GM12878 (cell line): ENCODE data around the gene ZNF827. TPM values are rescaled to one million over a fixed set of nuclear protein-coding genes. Genes with fewer than 3 reads are reported as not detected.

Experiments used
- ATAC-seq: fragments of 200-7000 bp; cut with Tn5 transposase; 3 replicates; pipeline ENCODE4 v1.9.1; 2020; ENCODE audit warnings: mild to moderate bottlenecking, moderate library complexity
- BruUV-seq: library from RNA; stranded (reverse); fragments of 400-500 nt; replicated peaks from 2 replicates; lab custom pipeline; 2021; lab: Mats Ljungman, UMichigan
- CTCF ChIA-PET: fragments of 300-600 bp; sonication (Branson Sonifier 250); formaldehyde crosslinking; extraction: SDS; loops from one replicate; lab custom pipeline; 2021; ENCODE audit warnings: inconsistent platforms; lab: Yijun Ruan, JAX
- POLR2A ChIA-PET: fragments of 350-600 bp; formaldehyde crosslinking; extraction: SDS; loops from one replicate; lab custom pipeline; 2021; ENCODE audit warnings: inconsistent platforms; lab: Charles Lee
- RAD21 ChIA-PET: fragments of 300-600 bp; sonication (Branson Sonifier 250); formaldehyde crosslinking; loops from one replicate; lab custom pipeline; 2023; ENCODE audit warnings: antibody characterized with exemption; ENCODE audit not compliant: unreplicated experiment; lab: Charles Lee
- SMC1A ChIA-PET: fragments of 300-600 bp; sonication (Branson Sonifier 250); formaldehyde crosslinking; loops from one replicate; lab custom pipeline; 2023; ENCODE audit not compliant: unreplicated experiment, uncharacterized antibody; lab: Charles Lee
- DNase-seq: peaks from one replicate; pipeline ENCODE4 v3.0.0-alpha.2; 2011; ENCODE audit warnings: low read depth, low spot score
- FAIRE-seq: peaks from 3 replicates; lab custom pipeline; 2011; peaks lifted over from hg19 to GRCh38; lab: Jason Lieb, UNC
- H2AFZ ChIP-seq: 2 replicates; pipeline ENCODE4 v1.6.0; 2011; ENCODE audit warnings: low read depth, low read length, control low read depth; ENCODE audit not compliant: control insufficient read depth
- H3K27ac ChIP-seq: 2 replicates; pipeline ENCODE4 v1.5.1; 2011; ENCODE audit warnings: control low read depth; ENCODE audit not compliant: control insufficient read depth, insufficient read depth
- H3K27me3 ChIP-seq, 2 experiments: replicated peaks in 1 of 2; 2 replicates each; pipeline versions ENCODE4 v1.6.0 to v1.6.1; 2011; ENCODE audit warnings: low read length in 1 of 2; ENCODE audit not compliant: control insufficient read depth in 2 of 2, insufficient read depth in 2 of 2
- H3K36me3 ChIP-seq, 2 experiments: 2 replicates each; pipeline ENCODE4 v1.5.1; 2011; ENCODE audit warnings: low read length in 1 of 2; ENCODE audit not compliant: control insufficient read depth in 2 of 2, insufficient read depth in 2 of 2
- H3K4me1 ChIP-seq: 2 replicates; pipeline ENCODE4 v1.6.1; 2011; ENCODE audit warnings: mild to moderate bottlenecking, low read length, moderate library complexity, mixed read lengths; ENCODE audit not compliant: control insufficient read depth, insufficient read depth
- H3K4me2 ChIP-seq: 2 replicates; pipeline ENCODE4 v1.6.0; 2011; ENCODE audit warnings: control low read depth; ENCODE audit not compliant: control insufficient read depth, insufficient read depth
- H3K4me3 ChIP-seq: fragments of 200-600 bp; sonication (generic); 2 replicates; pipeline ENCODE4 v1.5.1; 2016
- H3K79me2 ChIP-seq: 2 replicates; pipeline ENCODE4 v1.6.0; 2011; ENCODE audit warnings: low read length; ENCODE audit not compliant: control insufficient read depth, insufficient read depth
- H3K9ac ChIP-seq: 2 replicates; pipeline ENCODE4 v1.8.0; 2011; ENCODE audit warnings: low read length, control low read depth, mixed read lengths; ENCODE audit not compliant: control insufficient read depth, insufficient read depth
- H3K9me3 ChIP-seq: replicated peaks from 3 replicates; pipeline ENCODE4 v1.5.1; 2011; ENCODE audit warnings: mild to moderate bottlenecking, low read length; ENCODE audit not compliant: control insufficient read depth, insufficient read depth
- H4K20me1 ChIP-seq: 2 replicates; pipeline ENCODE4 v1.6.0; 2011; ENCODE audit not compliant: control insufficient read depth, insufficient read depth
- BHLHE40 ChIP-seq, 2 experiments: fragments of 450-650 bp in 1 of 2; IDR thresholded peaks; 2 replicates each; pipeline ENCODE4 v1.6.1; 2011 to 2017; ENCODE audit warnings: low read depth in 2 of 2, borderline replicate concordance in 1 of 2, improper control_type of control experiment in 1 of 2, low read length in 1 of 2, mild to moderate bottlenecking in 1 of 2
- FOXK2 ChIP-seq: fragments of 450-650 bp; IDR thresholded peaks from 2 replicates; pipeline ENCODE4 v1.6.1; 2017; ENCODE audit warnings: mild to moderate bottlenecking, moderate library complexity
- GABPA ChIP-seq: IDR thresholded peaks from 2 replicates; pipeline ENCODE4 v1.6.1; 2014; ENCODE audit warnings: antibody characterized with exemption, low read depth, mild to moderate bottlenecking, inconsistent platforms
- HDAC2 ChIP-seq: fragments of 200-600 bp; sonication (generic); IDR thresholded peaks from 2 replicates; pipeline ENCODE4 v1.6.1; 2017
- HDAC6 ChIP-seq: fragments of 200-600 bp; sonication (generic); IDR thresholded peaks from one replicate; pipeline ENCODE4 v1.8.0; 2017; ENCODE audit warnings: antibody characterized with exemption; ENCODE audit not compliant: unreplicated experiment
- IKZF1 ChIP-seq: fragments of 450-650 bp; conservative IDR thresholded peaks from 2 replicates; pipeline ENCODE4 v1.6.1; 2017; ENCODE audit warnings: antibody characterized with exemption, mild to moderate bottlenecking
- MTA2 ChIP-seq: fragments of 450-650 bp; IDR thresholded peaks from 2 replicates; pipeline ENCODE4 v1.6.1; 2016; ENCODE audit warnings: low read depth, mild to moderate bottlenecking, moderate library complexity
- NFYA ChIP-seq: IDR thresholded peaks from 2 replicates; pipeline ENCODE4 v1.6.1; 2011; ENCODE audit warnings: low read depth, mild to moderate bottlenecking, low read length, improper control_type of control experiment, borderline replicate concordance
- NR2C1 ChIP-seq: fragments of 450-650 bp; IDR thresholded peaks from 2 replicates; pipeline ENCODE4 v1.6.1; 2017; ENCODE audit warnings: antibody characterized with exemption, mild to moderate bottlenecking, moderate library complexity
- POLR2AphosphoS5 ChIP-seq: IDR thresholded peaks from 2 replicates; pipeline ENCODE4 v1.6.1; 2011; ENCODE audit warnings: mild to moderate bottlenecking, low read length, inconsistent platforms
- RB1 ChIP-seq: fragments of 450-650 bp; formaldehyde crosslinking; IDR thresholded peaks from 2 replicates; pipeline ENCODE4 v1.6.1; 2017; ENCODE audit warnings: mild to moderate bottlenecking, borderline replicate concordance
- TCF12 ChIP-seq: IDR thresholded peaks from 2 replicates; pipeline ENCODE4 v1.6.1; 2011; ENCODE audit warnings: low read depth, mild to moderate bottlenecking, low read length
- ZSCAN29 ChIP-seq: fragments of 450-650 bp; IDR thresholded peaks from 2 replicates; pipeline ENCODE4 v1.6.1; 2017; ENCODE audit warnings: mild to moderate bottlenecking, moderate library complexity
- WGBS: methylation state at CpG from one replicate; pipeline ENCODE4 v1.1.6; 2016; ENCODE audit warnings: low lambda C conversion rate; ENCODE audit not compliant: insufficient replicate concordance, insufficient coverage; ENCODE audit errors: missing lambda C conversion rate; 5-methylcytosine and 5-hydroxymethylcytosine counted together
- in situ Hi-C: fragments of 300-500 bp; cut with MboI; formaldehyde crosslinking; loops from 9 replicates; pipeline ENCODE4 v1.14.3; 2018; ENCODE audit warnings: mixed read lengths
- intact Hi-C: fragments of 100-400 bp; cut with micrococcal nuclease; formaldehyde crosslinking; loops from one replicate; pipeline ENCODE4 v1.14.2; 2022; ENCODE audit not compliant: unreplicated experiment
- polyA plus RNA-seq, 11 experiments: library from polyadenylated mRNA; depleted of rRNA in 4 of 11; unstranded in 6 of 11; stranded (reverse) in 5 of 11; fragments of >200 nt; fragmentation: Nextera tagmentation in 4 of 11; fragmentation: Illumina TruSeq in 1 of 11; extraction: Ambion mirVana in 4 of 11; extraction: Trizol in 1 of 11; gene quantifications; 1 replicate in 1 of 11; 2 replicates in 10 of 11; pipeline versions ENCODE4 v1.2.1 to v1.2.3, GENCODE V29; 2011 to 2016; ENCODE audit warnings: inconsistent platforms in 2 of 11, missing spikeins in 2 of 11, low read depth in 1 of 11
- total RNA-seq, 4 experiments: library from RNA; depleted of rRNA in 3 of 4; stranded (reverse); fragments of >200 nt in 3 of 4; fragmentation: Illumina TruSeq in 1 of 4; extraction: Trizol in 1 of 4; gene quantifications; 2 replicates each; pipeline versions ENCODE4 v1.2.1 to v1.2.3, GENCODE V29; 2013 to 2021
- TF ChIP-seq, protein P1 (sequence below): IDR thresholded peaks from 2 replicates; pipeline ENCODE4 v1.6.1; 2012; ENCODE audit warnings: low read depth, low read length, improper control_type of control experiment

Gene ZNF827
- total and polyA plus RNA-seq, 10 of the 15 experiments (the other 5 are each of a cell fraction or from before 2014, with no cell fraction given): 3.8 to 31.5 (median 13.6) TPM

GRCh38 chr4:145876531-145877180, 62.0 kb downstream of the ZNF827 start:
- 100% methylated on average over 2 of the region's 2 CpGs for WGBS
- CTCF ChIA-PET: interaction anchor here (1.0 to 1.7 kb wide), 3 partner anchors 10 to 219 kb away, joined by 3 to 4 read pairs (median 3); no protein-coding TSS in a partner anchor
- H3K27ac ChIP-seq: no peak overlapping the region
- no peak for DNase-seq
- SMC1A ChIA-PET: interaction anchor here (0.6 to 4.2 kb wide), 7 partner anchors 7 to 253 kb away, joined by 3 to 18 read pairs (median 3); no protein-coding TSS in a partner anchor
- H4K20me1 ChIP-seq: no peaks in the 10 kb centered on the region
- H3K79me2 ChIP-seq: peaks cover 13% of the 10 kb centered on the region
- no peak overlapping the region for H3K4me3 ChIP-seq
- H3K27me3 ChIP-seq: no peaks in the 10 kb centered on the region
- no peak for FAIRE-seq
- TF ChIP-seq GABPA: no peak
- TF ChIP-seq HDAC2: no peak
- TF ChIP-seq NFYA: no peak
- no peak for TF ChIP-seq POLR2AphosphoS5
- no peak for TF ChIP-seq ZSCAN29
- TF ChIP-seq FOXK2: no peak
- TF ChIP-seq MTA2: no peak
- TF ChIP-seq NR2C1: no peak
- TF ChIP-seq HDAC6: no peak
- no peak for TF ChIP-seq IKZF1
- TF ChIP-seq RB1: no peak
- TF ChIP-seq TCF12: no peak
- TF ChIP-seq BHLHE40 (IDR thresholded peaks at IDR 0.05; ENCODE audit: borderline replicate concordance in 1 of 2, low read depth in 2 of 2, low read length in 1 of 2): no peak
- TF ChIP-seq, protein P1, sequence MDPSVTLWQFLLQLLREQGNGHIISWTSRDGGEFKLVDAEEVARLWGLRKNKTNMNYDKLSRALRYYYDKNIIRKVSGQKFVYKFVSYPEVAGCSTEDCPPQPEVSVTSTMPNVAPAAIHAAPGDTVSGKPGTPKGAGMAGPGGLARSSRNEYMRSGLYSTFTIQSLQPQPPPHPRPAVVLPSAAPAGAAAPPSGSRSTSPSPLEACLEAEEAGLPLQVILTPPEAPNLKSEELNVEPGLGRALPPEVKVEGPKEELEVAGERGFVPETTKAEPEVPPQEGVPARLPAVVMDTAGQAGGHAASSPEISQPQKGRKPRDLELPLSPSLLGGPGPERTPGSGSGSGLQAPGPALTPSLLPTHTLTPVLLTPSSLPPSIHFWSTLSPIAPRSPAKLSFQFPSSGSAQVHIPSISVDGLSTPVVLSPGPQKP: no peak
- H3K4me1 ChIP-seq: peaks cover 7% of the 10 kb centered on the region; the same call in 1 of the 2 replicates
- BruUV-seq: no TSS peak
- in situ Hi-C loops: no loop called here
- no peak overlapping the region for H3K4me2 ChIP-seq
- H3K9ac ChIP-seq: no peak overlapping the region
- POLR2A ChIA-PET: interaction anchor here (0.5 kb wide), 1 partner anchor 1235 kb away, joined by 3 read pairs; no protein-coding TSS in a partner anchor
- RAD21 ChIA-PET: no interaction called here
- H3K36me3 ChIP-seq: peaks cover 1 to 6% of the 10 kb centered on the region in 2 experiments; a peak in 3 of 4 replicates
- H3K9me3 ChIP-seq: no peaks in the 10 kb centered on the region
- H2AFZ ChIP-seq: no peak overlapping the region
- no peak for ATAC-seq
- intact Hi-C loops: no loop called here
